Breast epithelium (tissue), 4 donors: Measurements from ENCODE around the gene ACOX2. TPM values are rescaled to one million over a fixed set of nuclear protein-coding genes. Genes with fewer than 3 reads are reported as not detected.

Source experiments
- DNase-seq, 2 donors: peaks; one replicate each; pipeline ENCODE4 v3.0.0-alpha.2; 2019; ENCODE audit warnings: low spot score in 2 of 2
- H3K27ac ChIP-seq, 2 donors: fragments of 200-600 bp; sonication (generic) in 1 of 2; one replicate each; pipeline ENCODE4 v1.5.1; 2016 to 2019; ENCODE audit warnings: mild to moderate bottlenecking in 1 of 2
- H3K27me3 ChIP-seq, 2 donors: fragments of 200-600 bp; sonication (generic) in 1 of 2; one replicate each; pipeline versions ENCODE4 v1.5.1 to v1.6.0; 2017 to 2019; ENCODE audit warnings: control low read depth in 1 of 2, mild to moderate bottlenecking in 1 of 2
- H3K36me3 ChIP-seq: fragments of 200-600 bp; one replicate; pipeline ENCODE4 v1.5.1; 2019
- H3K4me1 ChIP-seq, 2 donors: fragments of 200-600 bp; sonication (generic); one replicate each; pipeline ENCODE4 v1.5.1; 2016 to 2019; ENCODE audit warnings: control low read depth in 1 of 2
- H3K4me3 ChIP-seq, 3 donors: fragments of 200-600 bp; sonication (generic); 1 replicate in 2 of 3; 2 replicates in 1 of 3; pipeline ENCODE4 v1.5.1; 2016 to 2019; ENCODE audit warnings: mild to moderate bottlenecking in 3 of 3, moderate library complexity in 2 of 3
- H3K9me3 ChIP-seq, 2 donors: fragments of 200-600 bp; sonication (generic) in 1 of 2; one replicate each; pipeline ENCODE4 v1.5.1; 2016 to 2019; ENCODE audit warnings: control low read depth in 1 of 2
- POLR2A ChIP-seq: fragments of 450-650 bp; IDR thresholded peaks from one replicate; pipeline ENCODE4 v1.6.1; 2016; ENCODE audit warnings: antibody characterized with exemption, mild to moderate bottlenecking, moderate library complexity
- POLR2AphosphoS5 ChIP-seq, 3 donors: sonication (generic); formaldehyde crosslinking; IDR thresholded peaks; one replicate each; pipeline ENCODE4 v1.6.1; 2017; ENCODE audit warnings: antibody characterized with exemption in 3 of 3
- intact Hi-C: fragments of 100-400 bp; cut with DNase I; formaldehyde crosslinking; loops from one replicate; pipeline ENCODE4 v1.15.1; 2023; ENCODE audit warnings: low total_unique reads
- total RNA-seq, 3 donors: library from RNA; depleted of rRNA; stranded (reverse); fragments of >200 nt; gene quantifications; one replicate each; pipeline ENCODE4 v1.1.0, GENCODE V29; 2016
- TF ChIP-seq, protein P1 (sequence below), 3 donors: fragments of 450-650 bp; IDR thresholded peaks; one replicate each; pipeline ENCODE4 v1.5.1; 2016 to 2017; ENCODE audit warnings: antibody characterized with exemption in 3 of 3, mild to moderate bottlenecking in 3 of 3, moderate library complexity in 3 of 3

ACOX2 gene
- total RNA-seq, result 10 to 100 TPM; 12.1 to 31.5 (median 17.6) TPM

- DNase-seq, result peak in 1 of 2 donors; percentile 43
- no peaks in the 10 kb centered on the region for H3K27me3 ChIP-seq
- intact Hi-C loops, result no loop called here
Measured at GRCh38 chr3:58536501-58537411, at the start of gene ACOX2. Gene ACOX2 (minus strand): TSS chr3:58537190. CDS start chr3:58535106, 2,084 bp downstream.

GRCh38 chr3:58585994-58586393 lies 49.0 kb upstream of the ACOX2 start:
- Histone ChIP-seq H3K9me3 (no peaks in the 10 kb centered on the region), H3K27me3 (peaks cover 6 to 9% of the 10 kb centered on the region in 2 donors), H3K4me1 (no peaks in the 10 kb centered on the region), H3K36me3 (no peaks in the 10 kb centered on the region), H3K4me3 (peak overlapping the region; percentile 50 to 66 (median 59)), H3K27ac (no peak overlapping the region)
- no peak for DNase-seq
- TF ChIP-seq POLR2AphosphoS5 (IDR thresholded peaks at IDR 0.05) (no peak), POLR2A (no peak)
- TF ChIP-seq, protein P1, sequence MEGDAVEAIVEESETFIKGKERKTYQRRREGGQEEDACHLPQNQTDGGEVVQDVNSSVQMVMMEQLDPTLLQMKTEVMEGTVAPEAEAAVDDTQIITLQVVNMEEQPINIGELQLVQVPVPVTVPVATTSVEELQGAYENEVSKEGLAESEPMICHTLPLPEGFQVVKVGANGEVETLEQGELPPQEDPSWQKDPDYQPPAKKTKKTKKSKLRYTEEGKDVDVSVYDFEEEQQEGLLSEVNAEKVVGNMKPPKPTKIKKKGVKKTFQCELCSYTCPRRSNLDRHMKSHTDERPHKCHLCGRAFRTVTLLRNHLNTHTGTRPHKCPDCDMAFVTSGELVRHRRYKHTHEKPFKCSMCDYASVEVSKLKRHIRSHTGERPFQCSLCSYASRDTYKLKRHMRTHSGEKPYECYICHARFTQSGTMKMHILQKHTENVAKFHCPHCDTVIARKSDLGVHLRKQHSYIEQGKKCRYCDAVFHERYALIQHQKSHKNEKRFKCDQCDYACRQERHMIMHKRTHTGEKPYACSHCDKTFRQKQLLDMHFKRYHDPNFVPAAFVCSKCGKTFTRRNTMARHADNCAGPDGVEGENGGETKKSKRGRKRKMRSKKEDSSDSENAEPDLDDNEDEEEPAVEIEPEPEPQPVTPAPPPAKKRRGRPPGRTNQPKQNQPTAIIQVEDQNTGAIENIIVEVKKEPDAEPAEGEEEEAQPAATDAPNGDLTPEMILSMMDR (IDR thresholded peaks at IDR 0.05), result no peak
- intact Hi-C loops, result no loop called here

More at GRCh38 chr3:58536501-58537411, at the start of gene ACOX2:
- H3K27ac ChIP-seq, result peak within 1 kb of the TSS; percentile 83 to 85
- no peaks in the 10 kb centered on the region for H3K36me3 ChIP-seq
- no peaks in the 10 kb centered on the region for H3K9me3 ChIP-seq
- peak within 1 kb of the TSS; percentile 25 to 56 (median 42) for H3K4me3 ChIP-seq
- TF ChIP-seq POLR2A, result no peak
- TF ChIP-seq POLR2AphosphoS5 (IDR thresholded peaks at IDR 0.05), result no peak
- TF ChIP-seq, protein P1 (IDR thresholded peaks at IDR 0.05), result no peak
- H3K4me1 ChIP-seq, result peaks cover 0 to 15% of the 10 kb centered on the region in 2 donors

- Histone ChIP-seq H3K9me3 (no peaks in the 10 kb centered on the region), H3K27ac (peak overlapping the region; percentile 80 to 83), H3K36me3 (no peaks in the 10 kb centered on the region), H3K27me3 (peaks cover 6 to 9% of the 10 kb centered on the region in 2 donors), H3K4me3 (peak overlapping the region; percentile 50 to 66 (median 59)), H3K4me1 (no peaks in the 10 kb centered on the region)
- intact Hi-C loops, result no loop called here
- no peak for TF ChIP-seq POLR2A
- TF ChIP-seq, protein P1 (IDR thresholded peaks at IDR 0.05), result peak; percentile 70 to 88 (median 86)
- peak; percentile 21 to 76 (median 26) for TF ChIP-seq POLR2AphosphoS5 (IDR thresholded peaks at IDR 0.05)
- peak; percentile 70 to 80 for DNase-seq
Measured at GRCh38 chr3:58585005-58585786, 48.2 kb upstream of the ACOX2 start.

GRCh38 chr3:58584690-58585004 lies 47.7 kb upstream of the ACOX2 start:
- peak overlapping the region; percentile 50 to 66 (median 59) for H3K4me3 ChIP-seq
- H3K27me3 ChIP-seq, result peaks cover 6 to 9% of the 10 kb centered on the region in 2 donors
- no peak for DNase-seq
- TF ChIP-seq POLR2AphosphoS5 (IDR thresholded peaks at IDR 0.05) (no peak), POLR2A (no peak)
- TF ChIP-seq, protein P1 (IDR thresholded peaks at IDR 0.05), result no peak
- H3K4me1 ChIP-seq, result no peaks in the 10 kb centered on the region
- no peaks in the 10 kb centered on the region for H3K9me3 ChIP-seq
- no peaks in the 10 kb centered on the region for H3K36me3 ChIP-seq
- intact Hi-C loops, result no loop called here
- peak overlapping the region; percentile 80 to 83 for H3K27ac ChIP-seq
